Measurements from ENCODE around the gene THAP11.

THAP11 gene

GRCh38 chr16:67841816-67842508, at the start of gene THAP11:
Gene THAP11, plus strand, starts transcription at chr16:67842320. Its CDS starts 235 bp downstream, at chr16:67842555.
- peak; percentile 91 for DNase-seq (ENCODE audit: low spot score)

GRCh38 chr16:67796099-67796718, 45.9 kb upstream of the THAP11 start:
- DNase-seq (ENCODE audit: low spot score), result no peak

DNA sequence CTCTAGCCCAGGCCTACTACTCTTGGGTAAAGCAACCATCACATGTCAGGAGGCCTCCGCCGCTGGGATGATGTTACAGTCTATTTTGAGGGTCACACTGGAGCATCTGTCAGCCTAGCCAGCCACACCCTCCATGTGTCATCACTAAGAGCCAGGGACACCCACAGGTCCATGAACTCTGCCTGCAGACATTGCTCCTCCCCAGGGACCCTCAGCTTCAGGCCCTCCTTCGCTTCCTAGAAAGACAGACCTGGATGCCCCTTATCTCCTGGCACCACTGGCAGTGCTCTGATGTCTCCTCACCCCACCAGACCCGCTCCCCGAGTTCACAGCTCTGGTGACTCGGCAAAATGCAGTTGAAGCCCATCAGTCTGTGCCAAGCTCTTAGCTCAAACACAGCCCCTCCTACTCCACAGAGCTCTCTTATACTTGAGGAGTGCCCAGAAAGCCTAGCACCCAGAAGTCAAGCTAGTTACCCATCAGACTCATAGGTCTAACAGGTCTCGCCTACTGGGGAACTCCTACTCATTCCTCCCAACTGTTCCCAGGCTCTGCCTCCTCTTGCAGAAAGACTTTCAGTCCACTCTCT, 41.7 kb upstream of the THAP11 start:
- no peak for DNase-seq (ENCODE audit: low spot score)

GRCh38 chr16:67801241-67801640, 40.9 kb upstream of the THAP11 start:
- DNase-seq (ENCODE audit: low spot score), result no peak

GRCh38 chr16:67801883-67802282, 40.2 kb upstream of the THAP11 start:
- peak; percentile 72 for DNase-seq (ENCODE audit: low spot score)

- DNase-seq (ENCODE audit: low spot score), result peak; percentile 65
Measured at GRCh38 chr16:67803894-67804293, 38.2 kb upstream of the THAP11 start.

DNA sequence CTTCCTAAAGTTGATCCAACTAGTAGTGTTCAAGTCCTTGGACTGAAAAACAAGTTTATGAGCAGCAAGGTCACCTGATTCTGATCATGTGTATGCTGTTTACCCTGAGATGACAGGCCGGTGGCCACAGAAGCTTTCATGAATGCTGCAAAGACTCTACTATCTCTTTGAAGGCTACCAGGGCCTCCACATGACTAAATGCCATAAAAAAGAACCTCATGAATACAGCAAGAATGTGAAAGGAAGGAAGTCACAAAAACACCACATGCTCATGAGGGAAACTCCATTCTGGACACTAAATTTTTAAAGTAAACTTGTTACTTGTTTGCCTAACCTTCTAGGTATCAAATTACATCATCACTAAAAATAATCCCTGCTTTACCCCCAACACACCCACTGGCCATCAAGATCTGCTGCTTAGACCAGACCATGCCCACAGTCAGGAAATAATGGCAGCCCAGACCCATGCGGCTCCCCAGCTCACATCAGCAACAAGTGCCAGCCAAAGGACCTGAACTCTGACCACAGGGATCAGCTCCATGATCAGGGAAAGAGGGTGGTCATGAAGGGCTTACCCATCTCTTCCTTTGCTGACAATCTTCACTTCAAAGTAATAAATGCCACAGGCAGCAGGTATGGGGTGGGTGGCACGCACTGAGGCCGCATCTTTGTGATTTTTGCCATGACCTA, 37.1 kb upstream of the THAP11 start:
- DNase-seq (ENCODE audit: low spot score), result no peak

- no peak for DNase-seq (ENCODE audit: low spot score)
Measured at GRCh38 chr16:67805718-67806427, 36.2 kb upstream of the THAP11 start.

DNA sequence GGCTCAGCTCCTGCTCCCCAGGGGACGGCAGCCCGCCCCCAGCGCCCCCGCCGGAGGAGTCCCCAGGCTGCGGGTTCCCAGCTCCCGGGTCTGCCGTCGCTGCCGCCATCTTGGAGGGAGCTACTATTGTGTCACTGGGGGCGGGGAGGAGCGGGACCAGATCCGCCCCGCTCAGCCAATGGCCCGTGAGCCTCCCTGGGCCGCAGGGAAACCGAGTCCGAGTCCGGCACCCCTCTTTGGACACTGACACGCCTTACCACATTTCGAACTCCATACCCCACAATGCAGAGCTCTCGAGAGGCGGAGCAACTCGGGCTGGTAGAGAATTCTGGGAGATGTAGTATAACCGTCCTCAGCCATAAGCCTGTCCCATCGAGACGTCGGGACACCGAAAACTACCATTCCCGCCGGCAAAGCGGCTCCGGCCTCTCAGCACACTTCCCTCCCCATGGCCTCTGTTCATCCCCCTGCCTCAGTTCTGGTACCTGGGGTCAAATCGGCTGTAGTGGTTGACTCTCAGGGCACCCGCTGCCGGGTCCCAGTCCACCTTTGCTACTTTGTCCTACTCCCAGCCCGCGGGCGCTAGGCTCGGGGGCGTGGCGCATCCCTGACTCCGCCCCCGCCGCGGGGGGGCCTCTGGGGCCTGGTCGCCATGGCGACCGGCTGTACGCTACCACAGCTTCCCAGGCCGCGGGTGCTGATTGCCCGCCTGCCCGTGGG, 35.5 kb upstream of the THAP11 start, which contains the start of the genes RANBP10 and TSNAXIP1:
Gene RANBP10, minus strand, starts transcription at position 133 of the 720 bp plus-strand sequence. Its CDS starts 24 bp downstream, at position 109.
Gene TSNAXIP1, plus strand, starts transcription at position 462 of the 720 bp plus-strand sequence. CDS start 261 bp downstream, outside the sequence.
- DNase-seq (ENCODE audit: low spot score), result peak; percentile 95

GRCh38 chr16:67807148-67807682, 34.9 kb upstream of the THAP11 start:
- DNase-seq (ENCODE audit: low spot score), result no peak

DNA sequence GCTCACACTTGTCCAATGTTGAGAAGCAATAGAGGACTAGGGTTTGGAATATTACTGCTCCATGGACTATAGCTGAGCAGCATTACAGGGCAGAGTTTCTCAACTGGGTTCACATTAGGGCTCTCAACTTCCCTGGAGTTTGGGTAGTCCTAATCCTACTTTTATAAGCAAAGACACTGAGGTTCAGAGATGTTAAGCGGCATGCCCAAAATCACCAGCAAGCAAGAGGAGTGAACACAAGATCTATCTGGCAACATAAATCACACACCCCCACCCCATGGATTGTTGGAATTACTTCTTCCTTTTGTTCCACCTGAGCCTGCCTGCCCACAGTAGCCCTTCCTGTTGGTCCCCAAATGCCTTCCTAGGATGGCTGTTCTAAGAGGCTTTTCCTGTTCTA, 30.2 kb upstream of the THAP11 start:
- DNase-seq (ENCODE audit: low spot score), result no peak

- DNase-seq (ENCODE audit: low spot score), result no peak
Measured at GRCh38 chr16:67814567-67814966, 27.6 kb upstream of the THAP11 start.

DNA sequence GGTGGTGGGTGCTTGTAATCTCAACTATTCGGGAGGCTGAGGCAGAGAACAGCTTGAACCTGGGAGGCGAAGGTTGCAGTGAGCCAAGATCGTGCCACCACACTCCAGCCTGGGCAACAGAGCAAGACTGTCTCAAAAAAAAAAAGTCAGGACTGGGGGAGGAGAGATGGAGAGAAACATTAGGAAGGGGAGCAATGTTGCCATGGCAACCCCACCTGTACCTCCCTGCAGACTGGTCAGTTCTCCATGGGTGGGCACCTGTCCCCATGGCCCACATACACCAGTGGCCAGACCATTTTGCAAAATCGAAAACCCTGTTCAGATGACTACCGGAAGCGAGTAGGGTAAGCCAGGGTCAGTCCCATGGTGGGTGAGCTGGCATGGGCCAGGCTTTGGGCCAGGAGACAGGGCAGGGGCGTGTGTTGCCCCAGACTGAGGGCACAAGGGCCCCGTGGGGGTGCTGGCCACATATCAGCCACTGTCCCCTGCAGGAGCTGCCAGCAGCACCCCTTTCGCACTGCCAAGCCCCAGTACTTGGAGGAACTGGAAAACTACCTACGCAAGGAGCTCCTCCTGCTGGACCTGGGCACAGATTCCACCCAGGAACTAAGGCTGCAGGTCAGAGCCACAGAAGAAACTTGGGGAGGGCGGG, 21.4 kb upstream of the THAP11 start:
- DNase-seq (ENCODE audit: low spot score), result no peak

GRCh38 chr16:67822511-67822910, 19.6 kb upstream of the THAP11 start:
- no peak for DNase-seq (ENCODE audit: low spot score)

- DNase-seq (ENCODE audit: low spot score), result no peak
Measured at GRCh38 chr16:67825119-67825518, 17.0 kb upstream of the THAP11 start.

- DNase-seq (ENCODE audit: low spot score), result no peak
Measured at GRCh38 chr16:67825906-67826305, 16.2 kb upstream of the THAP11 start.

DNA sequence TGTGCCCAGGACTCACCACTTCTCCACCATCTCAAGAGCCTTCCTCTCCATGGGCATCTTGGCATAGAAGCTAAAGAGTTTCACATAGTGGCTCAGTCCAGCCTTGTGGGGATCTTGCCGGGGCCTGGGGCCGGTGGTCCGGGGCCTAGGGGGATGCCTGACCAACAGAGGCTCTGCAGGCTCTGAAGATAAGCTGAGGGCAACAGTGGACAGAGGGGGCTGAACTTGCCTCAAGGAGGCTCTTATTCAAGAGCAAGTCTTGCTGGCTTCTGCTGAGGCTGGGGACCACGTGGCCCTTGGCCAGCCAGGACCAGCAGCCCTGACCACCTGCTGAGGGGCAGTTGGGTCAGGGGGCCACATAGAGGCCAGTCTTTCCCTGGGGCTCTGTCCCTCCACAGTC, 13.5 kb upstream of the THAP11 start:
- no peak for DNase-seq (ENCODE audit: low spot score)

DNA sequence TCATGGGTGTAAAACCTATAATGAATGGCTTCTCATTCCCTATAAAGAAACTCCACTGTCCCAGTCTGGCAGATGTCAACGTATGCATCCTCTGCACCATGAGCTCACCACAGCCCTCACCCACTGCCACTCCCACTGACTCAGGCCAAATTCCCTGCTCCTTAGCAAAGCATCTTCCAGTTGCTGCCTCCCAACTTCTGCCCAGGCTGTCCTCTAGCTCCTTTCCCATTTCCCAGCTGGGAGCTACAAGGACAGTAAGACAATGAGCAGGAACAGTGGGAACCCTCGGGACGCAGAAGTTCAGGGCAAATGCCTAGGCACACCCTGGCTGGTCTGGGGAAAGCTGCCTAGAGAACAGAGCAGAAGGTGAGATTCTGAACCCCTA, 9.1 kb upstream of the THAP11 start:
- no peak for DNase-seq (ENCODE audit: low spot score)

DNA sequence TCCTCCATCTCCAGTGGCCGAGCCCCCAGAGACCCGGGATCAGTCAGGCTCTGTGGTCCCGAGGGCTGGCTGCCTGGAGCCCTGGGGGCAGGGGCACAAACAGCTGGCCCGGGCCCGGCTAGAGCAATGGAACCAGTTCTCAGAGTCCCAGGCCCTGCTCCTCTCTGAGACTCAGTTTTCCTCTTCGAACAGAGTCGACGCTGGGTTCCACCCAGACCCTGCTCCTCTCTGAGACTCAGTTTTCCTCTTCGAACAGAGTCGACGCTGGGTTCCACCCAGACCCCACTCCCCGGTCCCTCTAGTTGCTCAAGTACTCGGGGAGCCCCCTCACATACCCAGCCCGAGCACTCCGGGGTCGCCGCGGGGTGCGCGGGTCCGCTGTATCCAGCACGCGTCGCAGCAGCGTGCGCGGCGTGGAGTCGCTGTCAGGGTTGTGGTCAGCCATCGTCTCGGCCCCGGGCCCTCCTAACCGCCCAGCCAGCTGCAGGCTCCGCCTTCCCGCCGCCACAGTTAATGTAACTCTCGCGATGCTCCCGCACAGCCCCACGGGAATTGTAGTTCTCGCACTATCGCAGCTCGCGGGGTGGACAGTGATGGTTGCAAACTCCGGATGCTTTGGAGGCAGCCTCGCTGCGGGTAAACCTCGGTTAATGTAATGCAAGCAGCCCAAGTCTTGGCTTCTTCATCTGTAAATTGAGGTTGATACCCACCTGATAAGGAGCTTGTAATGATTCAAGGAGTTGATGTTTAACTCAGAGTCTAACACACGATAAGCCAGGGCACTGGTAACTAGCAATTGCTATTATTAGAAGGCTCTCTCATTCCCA, 8.5 kb upstream of the THAP11 start:
- peak; percentile 92 for DNase-seq (ENCODE audit: low spot score)

- DNase-seq (ENCODE audit: low spot score), result no peak
Measured at GRCh38 chr16:67834242-67834614, 7.9 kb upstream of the THAP11 start.

Measured in germinal center (tissue), 1 donor.